Stimulated activated CD4-positive, alpha-beta T cell treated with anti-CD3 and anti-CD28 coated beads, Interleukin-1b, Interleukin-23, amount 100 ng/mL, for 1 hour (primary cell): ENCODE results near the gene MED12L.

Source experiments
- DNase-seq, 2 donors: peaks; one replicate each; pipeline ENCODE4 v3.0.0-alpha.2; 2020; ENCODE audit warnings: low read depth in 2 of 2

Gene MED12L

DNA sequence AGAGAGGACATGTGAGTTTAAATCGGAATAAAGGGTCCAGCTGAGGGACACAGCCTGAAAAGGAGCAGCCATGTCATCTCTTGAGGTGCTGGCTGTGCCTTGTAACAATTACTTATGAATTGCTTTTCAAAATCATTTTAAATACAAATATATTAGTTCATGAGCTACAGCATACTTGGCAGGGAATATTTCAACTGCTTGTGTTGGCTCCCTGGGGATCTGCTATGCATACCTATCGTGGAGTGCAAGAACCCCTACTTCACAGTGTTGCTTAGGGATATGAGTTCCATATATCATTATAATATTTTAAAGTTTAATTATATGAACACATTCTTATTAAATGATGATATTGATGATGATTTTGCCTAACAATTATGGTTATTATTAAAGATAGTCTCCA is 212.0 kb downstream of the MED12L start:
- DNase-seq: no peak

DNA sequence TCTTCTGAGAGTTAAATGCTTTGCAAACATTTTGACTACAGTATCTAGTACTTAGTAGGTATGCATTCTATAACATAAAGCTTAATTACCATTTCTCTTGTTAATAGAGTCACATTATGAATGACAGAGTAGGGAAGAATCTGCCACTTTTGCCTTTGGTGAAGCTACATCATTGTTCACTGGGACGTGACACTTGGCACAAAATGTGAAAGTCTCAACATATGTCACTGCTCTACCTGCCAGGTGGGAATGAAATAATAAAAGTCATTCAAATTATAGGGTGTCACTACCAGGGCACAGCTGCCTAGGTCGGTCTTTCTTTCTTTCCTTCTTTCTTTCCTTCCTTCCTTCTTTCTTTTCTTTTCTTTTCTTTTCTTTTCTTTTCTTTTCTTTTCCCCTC is 213.5 kb downstream of the MED12L start:
- DNase-seq: no peak

DNA sequence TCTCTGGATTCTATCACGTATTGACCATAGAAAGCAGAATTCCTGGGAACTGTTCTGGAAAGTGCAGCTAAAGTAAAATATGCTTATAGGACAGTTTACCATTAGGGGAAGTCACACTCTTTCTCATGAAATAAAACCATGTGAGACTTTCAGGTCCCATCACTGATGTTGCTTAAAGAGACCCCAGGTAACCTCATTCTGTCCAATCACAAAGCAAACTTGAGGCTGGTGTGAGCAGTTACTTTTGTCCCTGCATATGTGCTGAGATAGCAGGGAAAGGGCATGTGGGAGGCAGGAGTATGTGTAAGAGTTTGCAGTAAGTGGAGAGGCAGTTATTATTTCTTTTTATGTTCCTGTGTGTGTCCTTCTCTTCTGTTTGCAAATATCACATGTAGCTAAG is 215.1 kb downstream of the MED12L start:
- DNase-seq: no peak

DNA sequence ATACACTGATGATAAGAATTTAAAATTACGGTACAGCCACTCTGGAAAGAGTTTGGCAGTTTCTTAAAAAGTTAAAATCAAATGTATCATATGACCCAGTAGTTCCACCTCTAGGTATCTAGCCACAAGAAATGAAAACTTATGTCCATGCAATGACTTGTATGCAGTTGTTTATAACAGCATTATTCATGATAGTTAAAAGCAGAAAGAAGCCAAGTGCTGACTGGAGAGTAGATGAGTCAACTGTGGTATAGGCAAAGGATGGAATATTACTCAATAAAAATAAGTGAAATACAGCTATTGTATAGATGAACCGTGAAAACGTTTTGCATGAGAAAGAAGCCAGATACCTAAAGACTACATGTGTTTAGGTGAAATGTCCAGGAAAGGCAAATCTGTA is 216.3 kb downstream of the MED12L start:
- no peak for DNase-seq

DNA sequence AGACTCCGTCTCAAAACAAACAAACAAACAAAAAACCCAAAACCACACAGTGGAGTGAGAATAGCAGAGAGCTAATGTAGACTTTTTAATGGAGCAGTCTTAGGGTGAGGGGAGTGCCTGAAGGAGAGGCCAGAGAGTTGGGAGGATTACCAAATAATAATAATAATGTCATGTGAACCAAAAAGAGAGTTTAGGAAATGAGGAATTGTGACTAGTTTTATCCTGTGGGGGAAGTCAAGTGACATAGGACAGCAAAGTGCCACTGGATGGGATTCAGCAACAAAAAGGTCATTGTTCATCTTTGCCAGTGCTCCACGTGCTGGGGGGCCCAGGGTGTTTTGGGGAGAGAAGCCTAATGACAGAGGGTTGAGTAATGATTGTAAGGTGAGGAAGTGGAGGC is 218.3 kb downstream of the MED12L start:
- DNase-seq: no peak

DNA sequence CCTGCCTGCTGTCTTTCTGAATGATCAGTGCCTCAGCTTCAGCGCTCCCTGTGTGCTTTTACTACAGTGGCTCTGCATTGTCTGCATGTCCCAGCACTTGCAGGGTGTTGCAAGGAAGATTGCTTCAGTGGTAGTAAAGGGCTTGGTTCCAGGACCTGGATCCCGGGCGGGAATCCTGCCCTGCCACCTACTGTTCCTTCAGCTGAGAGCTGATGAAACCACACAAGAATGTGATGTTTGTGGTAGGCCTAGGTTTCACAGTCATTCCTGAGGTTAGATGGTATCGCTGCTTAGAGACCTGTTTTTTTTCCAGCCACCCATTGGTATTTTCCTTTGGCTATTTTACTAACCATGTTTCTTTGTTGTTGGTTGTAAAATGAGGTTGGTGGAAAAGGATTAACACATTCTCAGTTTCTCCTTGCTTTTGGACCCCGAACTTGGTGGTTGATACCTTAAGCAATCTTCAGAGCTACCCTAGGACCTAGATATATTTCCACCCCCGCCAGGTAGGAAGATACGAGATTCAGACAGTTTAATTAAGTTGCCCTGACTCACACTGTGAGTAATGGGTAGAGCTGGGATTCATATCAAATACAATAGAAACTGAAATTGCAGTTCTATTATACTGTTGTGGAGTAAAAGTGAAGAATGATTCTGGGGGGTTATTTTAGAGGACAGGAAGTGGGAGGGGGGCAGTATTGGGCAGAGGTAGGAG is 219.8 kb downstream of the MED12L start:
- no peak for DNase-seq

DNA sequence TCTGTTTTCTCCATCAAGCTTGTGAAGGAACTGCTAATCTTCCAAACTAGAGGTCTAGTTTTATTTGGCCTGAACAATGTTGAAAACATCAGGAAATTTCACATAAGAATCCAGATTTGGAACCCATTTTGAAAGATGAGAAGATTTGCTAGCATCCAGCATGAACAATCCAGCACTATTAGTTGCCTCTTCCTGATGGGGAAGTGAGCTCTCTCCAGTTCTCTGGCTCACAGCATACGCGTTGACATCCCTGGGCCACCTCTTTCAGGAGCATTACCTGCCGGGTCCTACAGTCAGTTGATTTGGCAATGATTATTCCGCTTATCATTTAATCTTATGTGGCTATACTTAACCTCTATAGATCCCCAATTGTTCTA is 220.3 kb downstream of the MED12L start:
- no peak for DNase-seq

DNA sequence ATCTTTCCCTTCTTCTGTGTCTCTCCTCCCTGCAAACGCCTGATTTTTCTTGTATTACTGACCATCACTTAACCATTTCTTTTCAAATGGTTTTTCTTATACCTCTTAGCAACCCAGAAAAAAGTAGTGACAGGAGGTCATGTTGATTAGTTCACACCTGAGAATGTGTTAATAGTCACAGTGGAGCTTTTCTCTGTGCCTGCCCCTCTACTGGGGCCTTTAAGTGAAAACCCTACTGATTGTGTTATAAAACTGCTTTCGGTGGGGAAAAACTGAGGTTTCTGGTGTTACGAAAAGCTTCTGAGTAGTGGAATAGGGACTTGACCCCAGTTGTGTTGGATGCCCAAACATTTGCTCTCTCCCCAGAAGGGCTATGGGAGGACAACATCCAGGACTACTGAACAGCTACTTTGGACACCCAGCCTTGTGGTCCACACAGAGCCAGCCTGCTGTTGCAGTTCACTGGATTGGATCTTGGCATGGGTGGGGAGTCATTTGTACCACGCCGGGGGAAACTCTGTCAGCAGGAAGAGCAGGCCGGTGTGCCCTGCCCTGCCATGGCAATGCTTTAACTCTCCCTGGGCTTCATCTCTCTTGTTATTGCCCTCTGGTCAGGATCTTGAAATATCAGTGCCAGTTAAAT is 220.8 kb downstream of the MED12L start:
- no peak for DNase-seq

DNA sequence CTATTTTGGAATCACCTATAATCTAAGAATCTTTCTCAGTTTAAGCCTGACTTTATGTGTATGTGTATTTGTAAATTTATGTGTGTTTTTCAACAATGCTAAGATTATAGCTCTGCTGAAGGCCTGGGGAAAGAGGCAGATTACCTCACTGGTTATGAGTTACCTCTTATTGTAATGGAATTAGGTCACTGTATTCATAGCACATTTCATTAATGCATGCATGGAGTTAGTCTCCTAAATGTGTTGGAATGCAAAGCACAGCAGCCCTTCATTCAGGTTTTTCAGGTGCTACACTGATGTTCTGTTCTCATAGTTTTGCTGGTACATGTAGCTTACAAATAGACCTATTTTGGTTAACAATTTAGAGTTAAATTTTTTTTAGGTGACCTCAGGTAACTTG is 221.7 kb downstream of the MED12L start:
- DNase-seq: no peak

DNA sequence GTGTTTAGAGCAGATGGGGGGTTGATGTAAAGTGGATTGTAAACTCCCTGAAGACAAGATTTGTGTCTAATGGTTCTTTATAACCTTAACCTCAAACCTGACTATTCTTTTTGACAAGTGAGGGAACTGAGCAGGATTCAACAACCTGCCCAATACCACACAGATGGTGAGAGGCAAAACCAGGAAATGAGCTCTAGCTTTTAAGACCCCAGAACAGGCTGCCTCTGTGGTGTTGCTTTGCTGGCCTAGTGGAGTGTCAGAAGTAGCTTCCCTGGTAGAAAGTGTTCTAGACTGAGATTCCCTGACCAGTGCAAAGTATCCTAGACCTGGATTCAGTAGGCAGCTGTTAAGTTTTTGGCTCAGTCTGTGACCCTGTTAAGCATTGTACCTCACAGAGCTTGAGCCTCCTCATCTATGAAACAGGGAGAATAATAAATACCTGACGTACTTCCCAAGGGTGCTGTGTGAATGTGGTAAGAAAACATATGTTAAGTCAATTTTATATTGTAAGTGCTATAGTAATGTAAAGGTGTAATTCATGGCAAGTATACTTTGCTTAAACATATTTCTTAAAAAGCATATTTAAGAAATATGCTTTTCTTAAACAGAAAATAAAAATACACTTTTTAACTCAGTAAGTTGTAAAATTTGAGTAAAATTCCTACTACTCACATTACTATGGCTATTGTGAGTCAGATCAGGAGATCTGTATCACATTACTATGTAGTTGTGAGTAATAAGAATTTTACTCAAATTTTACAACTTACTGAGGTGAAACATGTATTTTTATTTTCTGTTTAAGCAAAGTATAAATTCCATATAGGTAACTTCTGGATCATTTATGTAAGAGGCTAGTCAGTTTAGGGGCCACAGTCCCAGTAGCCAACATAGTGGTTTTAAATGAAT is 222.4 kb downstream of the MED12L start:
- DNase-seq: no peak

DNA sequence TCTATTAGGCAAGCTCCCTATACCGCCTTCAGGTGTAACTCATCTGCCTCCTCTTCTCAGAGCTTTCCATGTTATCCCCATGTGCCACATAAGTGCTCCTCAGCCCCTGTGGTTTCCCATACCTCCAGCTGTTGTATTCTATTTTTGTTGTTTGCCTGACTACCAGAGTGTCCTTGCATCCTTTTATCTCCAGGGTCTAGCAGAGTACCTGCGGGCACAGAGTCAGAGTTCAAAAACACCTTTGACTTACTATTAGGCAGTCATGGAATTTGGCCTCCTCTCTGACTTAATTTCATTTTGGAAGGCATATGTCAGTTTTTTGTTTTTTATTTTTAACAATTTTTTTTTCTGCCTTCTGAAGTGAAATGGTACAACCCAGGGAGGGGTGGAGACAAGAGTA is 224.1 kb downstream of the MED12L start:
- DNase-seq: no peak

DNA sequence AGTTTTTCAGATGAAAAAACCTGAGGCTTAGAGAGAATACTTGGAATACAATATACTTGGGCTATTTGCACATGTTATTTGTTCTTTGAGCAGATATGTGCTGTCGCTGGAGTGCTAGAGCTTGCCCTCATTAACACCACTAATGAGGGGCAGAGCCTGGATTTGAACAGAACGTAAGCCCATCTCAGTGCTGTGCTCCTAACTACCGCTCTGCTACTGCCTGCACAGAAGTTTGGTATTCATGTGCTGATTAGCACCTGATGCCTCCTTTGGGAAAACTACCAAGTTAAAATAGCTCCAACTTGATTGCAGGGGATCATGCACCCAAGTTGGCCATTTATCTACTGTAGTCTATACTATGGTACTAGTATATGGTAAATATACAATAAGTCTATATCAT is 227.5 kb downstream of the MED12L start:
- DNase-seq: no peak

DNA sequence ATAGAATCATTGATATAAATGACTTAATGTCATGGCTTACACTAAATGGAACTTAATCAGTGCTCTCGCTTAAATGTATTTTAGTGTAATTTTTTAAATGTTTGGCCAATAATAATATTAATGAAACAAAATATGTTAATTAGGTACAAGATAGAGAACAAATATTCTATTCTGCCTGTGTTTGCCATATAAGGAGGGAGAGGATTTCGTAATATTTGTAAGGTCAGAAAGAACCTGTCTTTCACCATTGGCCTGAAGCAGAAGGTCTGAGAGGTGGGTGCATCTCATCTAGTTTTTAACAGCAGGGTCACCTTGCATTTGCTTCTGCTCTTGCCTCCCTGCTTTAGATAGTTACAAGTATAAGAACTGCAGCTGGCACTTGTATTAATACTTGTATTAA is 228.7 kb downstream of the MED12L start:
- DNase-seq: no peak

DNA sequence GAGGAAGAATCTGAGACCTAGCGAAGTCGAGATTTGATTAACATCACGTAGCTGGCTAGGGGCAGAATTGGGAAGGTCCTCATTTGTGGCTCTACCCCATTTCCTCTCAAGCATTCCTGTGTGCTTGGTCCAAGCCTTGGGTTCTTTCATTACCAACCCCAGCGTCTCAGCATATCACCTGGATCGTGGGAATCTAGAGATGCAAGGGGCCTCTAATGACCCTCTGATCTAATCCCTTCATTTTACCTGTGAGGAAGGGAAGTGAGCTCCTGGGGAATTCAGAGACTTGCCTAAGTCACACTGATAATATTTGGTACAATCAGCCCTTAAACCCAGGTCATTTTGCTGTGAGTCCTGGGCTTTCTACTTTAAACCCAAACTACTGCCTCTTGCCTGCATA is 229.1 kb downstream of the MED12L start:
- no peak for DNase-seq

DNA sequence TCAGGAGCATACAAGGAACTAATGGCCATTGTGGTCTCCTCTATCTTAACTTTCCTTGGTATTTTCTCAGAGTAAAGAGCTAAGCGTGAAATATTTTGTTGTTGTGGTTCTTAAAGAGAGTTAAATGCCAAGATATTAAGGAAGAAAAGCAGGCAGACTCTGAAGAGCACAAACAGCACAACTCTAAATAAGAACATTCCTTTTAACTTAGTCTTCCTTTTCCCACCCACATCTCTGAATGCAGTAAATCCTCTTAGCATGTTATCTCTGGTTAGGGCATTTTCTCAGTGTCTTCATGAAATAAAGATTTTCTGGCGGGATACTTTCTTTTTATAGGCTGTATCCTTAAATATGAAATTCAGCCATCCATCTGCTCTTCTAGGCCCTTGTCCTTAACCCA is 229.7 kb downstream of the MED12L start:
- DNase-seq: no peak

DNA sequence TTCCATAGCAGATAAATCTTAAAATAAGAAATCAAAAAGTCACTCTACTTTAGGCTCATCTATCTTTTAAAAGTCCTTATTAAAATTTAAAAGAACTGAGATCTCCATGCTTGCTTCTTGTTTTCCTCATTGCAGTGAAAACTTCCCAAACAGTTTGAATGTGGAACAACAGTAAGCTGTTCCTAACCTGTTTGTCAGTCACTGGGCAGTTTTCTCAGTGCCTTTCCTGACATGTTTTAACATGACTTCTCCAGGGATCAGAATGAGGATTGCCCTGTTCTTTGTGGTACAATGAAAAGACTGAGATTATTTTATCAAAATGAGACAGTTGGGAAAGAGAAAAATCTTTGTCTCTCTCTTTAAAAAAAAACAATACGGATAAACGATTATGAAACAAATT is 230.4 kb downstream of the MED12L start:
- DNase-seq: no peak

DNA sequence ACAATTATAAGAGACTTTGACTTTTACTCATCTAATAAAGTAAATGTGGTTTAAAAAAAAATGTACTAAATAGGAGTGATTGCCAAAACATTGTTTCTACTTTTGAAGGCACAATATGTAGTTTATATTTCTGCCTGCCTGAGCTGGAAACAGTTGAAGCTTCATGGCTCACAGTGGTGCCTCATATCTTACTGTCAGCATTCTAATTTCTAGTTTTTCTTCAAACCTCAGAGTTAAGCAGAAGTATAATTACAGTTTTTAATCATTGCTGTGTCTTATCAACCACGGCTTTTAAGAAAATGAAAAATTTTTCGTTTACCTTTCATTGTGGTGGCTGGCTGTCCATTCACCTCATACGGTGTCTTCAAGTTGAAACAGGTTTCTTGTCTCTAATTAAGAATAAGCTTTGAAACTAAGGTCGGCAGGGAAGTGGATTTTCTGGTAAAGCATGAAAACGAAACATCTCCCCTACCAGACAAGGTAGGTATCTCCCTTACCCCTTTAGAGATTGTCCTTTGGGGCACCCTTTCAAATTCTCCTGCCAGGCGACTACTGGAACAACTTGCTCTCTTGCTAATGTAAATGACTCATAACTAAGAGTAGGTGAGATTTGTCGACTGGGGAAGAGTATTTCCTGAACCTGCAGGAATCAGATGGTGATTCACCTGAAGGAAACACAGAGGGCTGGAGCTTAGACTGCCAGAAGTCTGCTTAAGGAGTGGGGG is 231.0 kb downstream of the MED12L start, which contains the start of gene GPR87:
GPR87 (minus strand) TSS at position 554 of the 725 bp plus-strand sequence. CDS start 16,720 bp downstream, outside the sequence.
- no peak for DNase-seq

DNA sequence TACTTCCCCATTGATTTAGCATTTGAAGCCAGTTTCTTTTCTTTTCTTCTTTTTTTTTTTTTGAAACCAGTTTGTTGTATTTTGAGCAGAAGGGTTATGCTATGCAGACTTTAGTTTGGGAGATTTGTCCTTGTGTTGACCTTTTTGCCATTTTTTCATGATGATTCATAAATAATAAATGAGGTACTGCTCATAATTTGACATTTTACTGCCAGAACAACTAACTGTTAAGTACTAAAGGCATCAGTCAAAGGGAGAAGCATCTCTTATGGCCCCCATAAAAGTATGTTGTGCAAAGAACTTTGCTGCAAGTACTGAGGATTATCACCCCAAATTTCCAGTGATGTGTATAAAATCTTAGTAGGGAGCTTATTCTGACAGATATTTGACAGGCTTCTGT is 232.8 kb downstream of the MED12L start:
- no peak for DNase-seq

DNA sequence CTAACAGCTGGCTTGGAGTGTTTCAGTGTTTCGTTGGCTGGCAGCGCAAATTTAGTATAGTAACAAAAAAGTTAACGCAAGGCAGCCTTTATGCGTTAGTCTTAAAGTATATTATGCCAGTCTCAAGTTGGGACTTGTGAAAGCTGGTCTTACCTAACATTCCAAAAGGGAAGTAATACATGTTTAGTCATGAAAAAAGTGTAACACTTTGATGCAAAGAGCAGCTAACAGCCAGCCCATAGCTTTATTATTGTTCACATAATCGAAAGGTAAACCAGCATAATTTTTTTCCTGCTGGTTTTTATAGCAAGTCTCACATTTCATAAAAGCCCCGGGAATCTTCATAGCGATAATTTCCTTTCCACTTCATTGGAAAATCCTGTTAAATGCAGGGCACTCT is 233.5 kb downstream of the MED12L start:
- DNase-seq: no peak

DNA sequence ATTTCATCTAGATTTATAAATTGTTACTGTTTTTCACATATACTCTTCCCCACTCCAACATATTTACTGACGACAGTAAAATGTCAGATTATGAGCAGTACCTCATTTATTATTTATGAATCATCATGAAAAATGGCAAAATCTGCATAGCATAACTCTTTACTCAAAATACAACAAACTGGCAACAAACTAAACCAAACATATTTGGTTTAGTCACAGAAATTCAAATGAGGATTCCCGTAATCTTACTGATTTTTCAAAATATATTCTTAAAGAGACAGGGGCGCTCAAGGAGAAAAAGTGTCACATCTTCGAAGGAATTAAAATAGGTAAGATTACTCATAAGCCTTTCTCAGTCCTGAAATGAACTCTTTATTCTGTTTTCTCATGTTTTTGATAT is 234.2 kb downstream of the MED12L start:
- DNase-seq: no peak

DNA sequence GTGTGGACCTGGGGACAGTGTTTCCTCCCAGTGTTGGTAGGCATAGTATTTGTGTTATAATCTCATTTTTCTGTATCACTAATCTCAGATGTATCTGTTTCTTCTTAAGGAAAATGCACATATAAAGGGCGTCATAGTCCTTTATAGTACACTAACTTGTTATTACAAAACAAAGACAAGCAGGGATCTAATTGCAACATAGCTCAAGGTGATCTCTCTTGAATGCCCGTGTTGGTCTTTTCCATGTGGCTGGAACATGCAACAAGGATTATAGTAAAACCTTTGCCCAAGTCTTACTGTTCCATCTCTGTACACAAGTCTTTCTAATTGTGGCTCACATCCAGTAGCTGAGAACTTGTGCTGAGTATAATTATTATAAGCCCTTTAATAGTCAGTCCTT is 234.7 kb downstream of the MED12L start:
- DNase-seq: no peak

DNA sequence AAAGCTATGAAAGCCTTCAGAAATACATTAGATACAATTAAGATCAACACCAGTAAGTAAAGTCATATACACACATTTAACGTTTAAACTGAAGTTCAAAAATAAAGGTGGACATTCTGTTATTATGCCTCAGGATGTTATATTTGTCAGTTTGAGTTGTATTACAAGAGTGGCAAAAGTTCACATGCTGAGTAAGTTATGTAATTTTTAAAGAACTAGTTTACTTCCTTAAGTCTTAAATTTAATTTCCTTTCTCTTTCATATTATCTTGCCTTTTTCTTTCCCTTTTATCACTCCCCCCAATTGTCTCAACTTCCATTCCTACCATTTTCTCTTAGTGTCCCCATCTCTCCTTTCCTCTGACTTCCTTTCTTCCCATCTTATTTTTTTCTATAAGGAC is 236.1 kb downstream of the MED12L start:
- no peak for DNase-seq
